Measurements from ENCODE around the gene AKAP6.

Gene AKAP6, protein sequence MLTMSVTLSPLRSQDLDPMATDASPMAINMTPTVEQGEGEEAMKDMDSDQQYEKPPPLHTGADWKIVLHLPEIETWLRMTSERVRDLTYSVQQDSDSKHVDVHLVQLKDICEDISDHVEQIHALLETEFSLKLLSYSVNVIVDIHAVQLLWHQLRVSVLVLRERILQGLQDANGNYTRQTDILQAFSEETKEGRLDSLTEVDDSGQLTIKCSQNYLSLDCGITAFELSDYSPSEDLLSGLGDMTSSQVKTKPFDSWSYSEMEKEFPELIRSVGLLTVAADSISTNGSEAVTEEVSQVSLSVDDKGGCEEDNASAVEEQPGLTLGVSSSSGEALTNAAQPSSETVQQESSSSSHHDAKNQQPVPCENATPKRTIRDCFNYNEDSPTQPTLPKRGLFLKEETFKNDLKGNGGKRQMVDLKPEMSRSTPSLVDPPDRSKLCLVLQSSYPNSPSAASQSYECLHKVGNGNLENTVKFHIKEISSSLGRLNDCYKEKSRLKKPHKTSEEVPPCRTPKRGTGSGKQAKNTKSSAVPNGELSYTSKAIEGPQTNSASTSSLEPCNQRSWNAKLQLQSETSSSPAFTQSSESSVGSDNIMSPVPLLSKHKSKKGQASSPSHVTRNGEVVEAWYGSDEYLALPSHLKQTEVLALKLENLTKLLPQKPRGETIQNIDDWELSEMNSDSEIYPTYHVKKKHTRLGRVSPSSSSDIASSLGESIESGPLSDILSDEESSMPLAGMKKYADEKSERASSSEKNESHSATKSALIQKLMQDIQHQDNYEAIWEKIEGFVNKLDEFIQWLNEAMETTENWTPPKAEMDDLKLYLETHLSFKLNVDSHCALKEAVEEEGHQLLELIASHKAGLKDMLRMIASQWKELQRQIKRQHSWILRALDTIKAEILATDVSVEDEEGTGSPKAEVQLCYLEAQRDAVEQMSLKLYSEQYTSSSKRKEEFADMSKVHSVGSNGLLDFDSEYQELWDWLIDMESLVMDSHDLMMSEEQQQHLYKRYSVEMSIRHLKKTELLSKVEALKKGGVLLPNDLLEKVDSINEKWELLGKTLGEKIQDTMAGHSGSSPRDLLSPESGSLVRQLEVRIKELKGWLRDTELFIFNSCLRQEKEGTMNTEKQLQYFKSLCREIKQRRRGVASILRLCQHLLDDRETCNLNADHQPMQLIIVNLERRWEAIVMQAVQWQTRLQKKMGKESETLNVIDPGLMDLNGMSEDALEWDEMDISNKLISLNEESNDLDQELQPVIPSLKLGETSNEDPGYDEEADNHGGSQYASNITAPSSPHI (N-terminal part only)

DNA sequence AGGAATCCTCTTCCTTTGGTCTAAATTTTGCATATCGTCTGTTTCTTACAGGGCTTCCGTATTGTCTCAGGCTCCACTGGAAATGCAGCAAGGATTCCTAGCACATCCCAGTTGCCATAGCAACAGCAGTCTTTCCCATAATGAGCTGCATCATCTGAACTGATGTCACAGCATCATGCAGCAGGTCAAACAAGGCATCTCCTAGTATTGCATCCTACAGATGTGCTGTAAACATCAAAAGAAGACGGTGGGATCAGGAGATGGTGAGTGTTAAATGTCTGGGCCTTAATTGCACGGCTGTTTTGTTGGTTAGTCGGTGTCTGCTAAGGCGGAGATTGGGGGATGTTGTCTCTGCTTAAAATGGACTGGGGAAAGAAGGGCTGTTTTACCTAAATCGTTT, at the start of gene AKAP6:
TSS of gene AKAP6 (plus strand) at position 153 of the 400 bp plus-strand sequence. CDS start 104,196 bp downstream, outside the sequence.
- DNase-seq (ENCODE audit: insufficient read length, low spot score) = no peak
- no peak for FAIRE-seq

DNA sequence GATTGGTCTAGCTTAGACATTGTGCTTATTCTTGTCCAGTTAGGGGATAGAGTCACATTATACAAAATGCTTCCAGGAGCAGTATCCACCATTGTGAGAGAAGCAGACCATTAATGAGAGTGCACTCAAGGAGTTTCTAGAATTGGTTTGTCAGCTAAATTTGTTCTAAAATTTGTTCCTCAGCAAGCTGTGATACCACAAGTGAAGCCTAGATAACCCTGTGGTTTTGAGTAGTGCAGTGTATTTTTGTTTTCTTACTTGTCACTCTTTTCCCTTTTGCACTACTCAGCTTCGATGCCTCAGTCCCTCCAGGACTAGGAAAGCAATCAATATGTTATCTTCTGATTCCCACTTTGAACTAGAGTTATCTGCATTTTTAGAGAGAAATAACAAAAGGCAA, 42.5 kb upstream of the AKAP6 start:
- FAIRE-seq (no peak), DNase-seq (ENCODE audit: insufficient read length, low spot score) (no peak)

DNA sequence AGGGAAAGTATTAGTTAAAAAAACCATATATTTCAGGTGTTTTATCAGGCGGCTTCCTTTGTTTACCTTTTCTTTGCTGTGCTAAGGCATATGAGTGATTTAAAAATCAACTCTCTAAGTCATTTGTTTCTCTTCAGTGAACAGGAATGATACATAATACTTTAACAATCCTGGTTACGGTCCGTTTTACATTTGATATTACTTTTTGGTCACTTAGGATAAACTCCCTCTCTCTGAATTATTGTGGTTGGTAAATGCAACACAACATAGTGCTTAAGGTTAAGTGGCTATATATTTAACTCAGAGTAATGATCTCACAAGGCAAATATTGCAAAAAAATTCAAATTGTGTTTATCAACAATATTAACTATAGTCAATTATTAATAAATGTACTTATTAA, 32.7 kb upstream of the AKAP6 start:
- no peak for DNase-seq (ENCODE audit: insufficient read length, low spot score)
- FAIRE-seq = no peak

DNA sequence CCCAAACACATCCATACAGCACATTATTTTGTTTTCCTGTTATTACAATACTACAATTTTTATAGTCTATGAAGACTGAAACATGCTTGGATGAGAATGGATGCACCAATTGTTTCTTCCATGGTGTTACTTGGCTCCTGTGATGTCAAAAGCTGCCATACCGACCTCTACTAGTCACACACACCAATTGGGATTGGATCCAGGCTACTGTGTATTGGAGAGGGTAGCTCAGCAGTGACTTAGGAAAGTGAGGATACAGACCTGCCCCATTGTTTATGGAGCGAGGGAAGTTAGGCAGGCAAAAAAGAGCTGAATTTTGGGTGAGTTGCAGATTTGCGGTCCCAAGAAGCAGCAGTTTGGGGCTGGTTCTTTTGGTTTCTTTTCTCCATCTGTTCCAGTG, 30.8 kb upstream of the AKAP6 start:
- FAIRE-seq (peak; percentile 31), DNase-seq (ENCODE audit: insufficient read length, low spot score) (no peak)

DNA sequence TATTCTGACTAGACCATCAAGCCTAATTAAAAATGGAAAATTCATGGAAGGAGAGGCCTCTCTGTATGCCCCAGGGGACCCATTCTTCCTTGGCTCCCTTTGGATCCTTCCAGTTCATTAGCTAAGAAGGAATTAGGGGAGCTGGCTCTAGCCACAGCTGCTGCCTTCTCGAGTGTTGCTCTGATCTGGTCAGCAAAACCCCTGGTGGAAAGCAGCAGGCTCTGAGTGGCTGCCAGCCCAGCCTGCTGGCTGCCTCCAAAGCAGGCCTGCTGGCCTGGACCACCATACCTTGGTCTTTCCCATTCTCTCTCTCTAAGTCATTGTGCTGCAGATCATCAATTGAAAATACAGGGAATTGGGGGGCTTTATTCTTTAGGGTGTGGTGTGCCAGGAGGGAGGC, 29.0 kb upstream of the AKAP6 start:
- FAIRE-seq = no peak

DNA sequence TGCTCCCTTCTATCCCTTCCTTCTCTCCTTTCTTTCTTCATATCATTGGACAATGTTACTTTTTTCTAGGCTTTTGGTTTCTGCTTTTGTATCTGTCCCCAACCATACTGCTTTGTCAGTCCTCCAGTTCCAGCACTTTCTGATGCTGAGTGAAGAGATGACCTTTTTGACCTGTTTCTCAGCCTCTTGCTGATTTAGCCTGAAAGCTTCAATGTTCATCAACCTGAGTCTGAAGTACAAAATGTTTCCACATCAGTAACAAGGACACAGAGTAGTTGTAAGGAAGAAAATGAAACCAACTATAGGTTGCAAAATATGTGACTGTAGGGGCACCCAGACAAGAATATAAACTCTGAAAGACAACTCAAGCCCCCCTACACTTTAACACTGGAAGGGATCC, 25.2 kb upstream of the AKAP6 start:
- DNase-seq (ENCODE audit: insufficient read length, low spot score) (no peak), FAIRE-seq (no peak)

More for the DNA sequence above, 29.0 kb upstream of the AKAP6 start:
- no peak for DNase-seq (ENCODE audit: insufficient read length, low spot score)

DNA sequence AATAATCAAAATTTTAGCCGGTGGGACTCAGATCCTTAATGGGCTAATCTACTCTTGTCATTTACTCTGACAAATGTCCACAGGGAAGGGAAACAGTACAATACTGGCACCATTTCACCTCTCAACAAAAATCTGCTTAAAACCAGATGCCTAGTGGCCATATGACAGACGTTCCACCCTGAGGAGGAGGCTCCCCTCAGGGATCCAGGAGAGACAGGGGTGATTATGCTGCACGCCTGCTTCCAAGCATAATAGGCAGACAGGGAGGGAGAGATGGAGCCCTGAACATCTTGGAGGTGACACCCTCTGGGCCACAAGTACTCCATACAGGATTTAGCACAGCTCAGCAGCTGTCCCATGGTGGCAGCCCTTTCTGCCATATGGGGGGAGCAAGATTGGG, 24.8 kb upstream of the AKAP6 start:
- no peak for DNase-seq (ENCODE audit: insufficient read length, low spot score)
- peak; percentile 16 for FAIRE-seq

DNA sequence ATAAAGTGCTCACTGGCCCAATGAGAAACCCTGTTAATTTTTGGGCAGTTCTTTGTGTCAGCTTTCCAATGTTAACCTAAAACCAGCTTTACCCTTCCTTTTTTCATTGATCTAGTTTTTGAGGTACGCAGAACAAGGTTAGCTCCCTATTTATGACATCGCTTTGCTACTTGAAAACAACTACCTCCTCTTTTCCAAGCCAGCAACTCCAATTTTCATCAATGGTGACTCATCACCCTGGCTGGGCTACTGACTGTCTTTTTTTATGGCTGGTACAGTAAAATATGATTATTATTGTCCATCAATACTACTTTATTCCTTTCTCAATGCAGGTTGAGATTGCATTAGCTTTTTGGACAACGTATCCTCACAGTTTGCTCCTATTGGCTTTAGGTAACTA, 22.5 kb upstream of the AKAP6 start:
- DNase-seq (ENCODE audit: insufficient read length, low spot score) = no peak
- FAIRE-seq = no peak

DNA sequence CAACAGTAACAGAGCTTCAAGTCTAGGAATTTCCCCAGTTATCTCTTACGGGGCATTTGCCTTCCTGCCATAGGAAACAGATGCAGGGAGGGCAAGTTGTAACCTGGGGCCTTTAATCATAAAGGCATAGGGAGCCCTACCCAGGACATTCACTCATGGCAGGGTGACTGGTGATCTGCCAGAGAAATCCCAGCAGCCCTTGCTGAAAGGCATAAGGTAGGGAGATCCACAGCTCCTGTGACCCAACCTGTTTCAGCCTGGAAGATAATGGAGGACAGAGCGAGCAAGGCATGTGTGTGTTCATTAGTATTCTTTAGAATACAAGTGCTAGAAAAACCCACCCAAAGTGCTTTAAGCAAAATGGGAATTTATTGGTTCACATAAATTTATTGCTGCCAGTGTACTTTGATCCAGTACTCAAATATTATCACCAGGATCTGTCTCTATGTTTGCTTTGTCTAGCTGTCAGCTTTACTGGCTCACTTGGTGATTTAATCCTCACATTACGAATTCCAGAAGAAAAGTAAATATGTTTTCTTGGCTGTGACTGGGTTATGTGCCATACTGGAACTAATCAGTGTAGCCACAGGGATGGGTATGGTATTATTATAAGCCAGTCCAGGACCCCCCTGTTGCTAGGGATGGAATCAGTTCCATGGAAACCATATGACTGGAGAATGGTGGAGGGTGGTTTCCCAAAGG, 21.1 kb upstream of the AKAP6 start:
- DNase-seq (ENCODE audit: insufficient read length, low spot score) = no peak
- FAIRE-seq = no peak

DNA sequence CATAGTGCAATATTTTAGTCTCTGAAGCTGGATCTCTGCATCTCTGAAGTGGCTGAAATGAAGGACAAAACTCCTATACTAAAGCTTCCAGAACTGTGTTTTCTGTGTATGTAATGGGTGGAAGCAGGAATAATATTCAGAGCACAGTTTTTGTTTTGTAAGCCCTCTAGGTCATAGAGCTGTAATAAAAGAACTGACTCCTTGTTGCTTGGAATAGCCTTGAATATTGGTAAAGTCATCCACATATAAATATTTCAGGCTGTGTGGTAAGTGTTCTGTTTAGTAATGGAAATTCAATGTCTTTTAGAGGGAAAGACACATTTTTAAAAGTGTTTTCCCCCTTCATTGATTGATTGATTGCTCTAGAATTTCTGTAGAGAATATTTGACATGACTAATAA, 18.2 kb upstream of the AKAP6 start:
- no peak for FAIRE-seq
- DNase-seq (ENCODE audit: insufficient read length, low spot score) = no peak

DNA sequence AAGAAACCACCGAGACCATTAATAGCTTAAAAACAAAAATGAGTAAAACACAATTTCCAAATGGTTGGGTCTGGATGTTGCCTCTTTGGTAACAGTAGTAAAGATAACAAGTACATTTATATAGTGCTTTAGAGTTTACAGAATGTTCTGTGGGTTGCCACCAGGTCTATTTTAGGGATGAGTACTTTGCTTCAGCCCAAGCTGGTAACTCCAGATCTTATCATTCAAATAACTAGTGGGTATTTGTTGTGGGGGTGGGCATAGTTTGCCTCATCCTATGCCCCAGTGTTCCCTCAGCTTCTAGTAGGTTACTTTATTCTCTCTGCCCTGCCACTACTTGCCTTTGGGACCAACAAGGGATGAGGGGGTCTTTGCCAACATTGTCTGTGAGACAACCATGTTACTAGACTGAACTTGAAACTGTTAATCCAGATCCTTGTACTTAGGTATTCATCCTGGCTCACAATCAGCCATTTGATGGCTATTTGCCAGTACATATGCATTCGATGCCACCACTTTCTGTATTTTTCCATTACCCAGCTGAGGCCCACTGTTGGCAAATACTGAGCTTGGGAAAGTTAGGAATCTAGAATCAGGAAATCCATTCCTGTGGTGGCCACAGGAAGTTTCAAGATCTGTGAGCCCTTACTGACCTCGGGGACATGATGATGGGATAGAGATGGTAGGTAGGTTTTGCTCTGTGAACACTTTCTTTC, 17.6 kb upstream of the AKAP6 start:
- FAIRE-seq (no peak), DNase-seq (ENCODE audit: insufficient read length, low spot score) (no peak)

DNA sequence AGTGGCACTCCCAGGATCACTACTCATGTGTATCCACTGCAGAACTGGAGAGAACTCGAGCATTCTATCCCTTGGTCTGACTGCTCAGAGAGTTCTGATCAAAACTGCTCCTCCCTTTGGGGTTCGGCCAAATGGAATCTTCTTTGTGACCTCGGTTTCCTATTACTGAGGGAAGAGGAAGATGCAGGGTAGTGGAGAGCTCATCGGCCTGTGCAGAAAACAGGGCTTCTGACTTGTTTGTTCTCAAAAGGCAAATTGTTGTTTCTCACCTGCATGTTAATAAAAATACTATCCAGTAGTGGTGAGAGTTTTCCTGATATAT, 17.1 kb upstream of the AKAP6 start:
- FAIRE-seq (no peak), DNase-seq (ENCODE audit: insufficient read length, low spot score) (no peak)

DNA sequence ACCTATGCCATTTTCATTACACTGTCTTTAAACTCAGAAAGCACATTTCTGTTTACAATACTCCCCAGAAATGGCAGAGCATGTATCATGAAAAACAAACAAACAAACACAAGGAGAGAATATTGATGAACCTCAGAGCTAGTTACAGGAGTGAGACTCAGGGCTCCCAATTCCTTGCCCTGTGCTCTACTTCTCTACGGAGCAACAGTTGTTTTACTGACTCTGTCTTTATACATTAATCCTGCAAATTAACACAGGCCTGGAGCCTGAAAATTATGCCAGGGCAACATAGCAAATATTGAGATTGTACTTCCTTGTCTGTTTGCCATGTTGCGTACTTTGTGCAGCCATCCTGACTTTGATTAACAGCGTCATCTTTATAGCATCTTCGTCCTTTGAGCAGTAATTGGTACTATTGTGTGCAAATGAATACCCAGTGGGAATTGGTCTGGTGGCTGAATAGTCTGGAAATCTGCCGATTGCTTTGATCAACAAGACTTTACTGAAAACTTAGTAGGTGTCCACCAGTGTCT, 15.2 kb upstream of the AKAP6 start:
- DNase-seq (ENCODE audit: insufficient read length, low spot score) (no peak), FAIRE-seq (peak; percentile 36)

DNA sequence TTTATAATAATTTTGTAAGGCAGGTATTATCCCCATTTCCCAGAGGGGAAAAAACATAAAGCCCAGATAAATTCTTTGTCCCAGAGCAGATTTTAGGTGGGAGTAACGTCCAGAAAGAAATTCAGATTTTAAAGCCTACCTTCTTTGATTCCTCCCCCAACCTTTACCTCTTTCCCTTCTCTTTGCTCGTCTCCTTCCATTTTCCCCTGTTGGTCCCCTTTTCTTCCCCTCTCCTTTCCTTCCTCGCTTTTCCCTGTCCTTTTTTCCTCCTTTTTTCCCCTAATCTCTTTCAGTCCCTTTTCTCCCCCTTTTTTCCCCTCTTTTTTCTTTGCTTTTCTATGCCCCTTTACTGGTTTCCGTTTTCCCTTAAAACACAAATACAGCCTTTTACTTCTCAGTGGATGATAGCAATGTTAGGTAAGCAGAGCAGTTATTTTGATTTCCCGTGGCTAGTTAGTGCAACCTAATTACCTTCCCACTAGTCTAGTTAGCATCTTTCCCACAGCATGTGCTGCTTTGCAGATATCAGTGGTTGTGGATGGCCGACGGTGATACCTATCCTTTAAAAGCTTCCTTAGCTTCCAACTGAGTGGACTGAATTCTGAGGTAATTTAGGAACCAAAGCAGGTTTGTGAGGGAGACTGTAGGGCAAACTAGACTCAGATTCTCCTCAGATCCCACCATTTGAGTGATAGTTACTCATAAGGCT, 10.9 kb upstream of the AKAP6 start:
- FAIRE-seq (no peak), DNase-seq (ENCODE audit: insufficient read length, low spot score) (no peak)

DNA sequence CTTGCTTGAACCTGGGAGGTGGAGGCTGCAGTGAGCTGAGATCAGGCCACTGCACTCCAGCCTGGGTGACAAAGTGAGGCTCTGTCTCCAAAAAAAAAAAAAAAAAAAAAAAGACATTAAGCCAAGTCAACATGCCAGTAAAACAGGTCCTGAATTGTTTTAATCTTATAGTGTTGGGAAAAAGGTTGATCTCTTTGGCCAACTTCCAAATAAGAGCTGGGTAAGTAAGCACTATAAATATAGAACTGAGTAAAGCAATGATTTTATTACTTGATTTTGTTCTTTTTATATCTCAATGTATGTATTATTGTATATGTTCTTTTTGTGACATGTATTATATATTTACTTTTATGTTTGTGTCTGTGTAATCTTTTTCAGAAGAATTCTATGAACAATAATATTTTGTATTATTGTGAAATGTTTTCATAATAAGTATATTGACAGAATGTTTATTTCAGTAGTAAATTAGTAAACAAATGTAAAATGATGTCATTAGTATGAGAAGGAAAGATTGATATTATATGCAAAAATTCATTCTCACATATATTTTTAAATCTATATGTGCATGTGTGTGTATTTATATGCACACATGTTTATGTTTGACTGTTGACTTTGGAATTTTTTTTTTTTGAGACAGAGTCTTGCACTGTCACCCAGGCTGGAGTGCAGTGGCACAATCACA, 9.6 kb upstream of the AKAP6 start:
- DNase-seq (ENCODE audit: insufficient read length, low spot score) (no peak), FAIRE-seq (no peak)

DNA sequence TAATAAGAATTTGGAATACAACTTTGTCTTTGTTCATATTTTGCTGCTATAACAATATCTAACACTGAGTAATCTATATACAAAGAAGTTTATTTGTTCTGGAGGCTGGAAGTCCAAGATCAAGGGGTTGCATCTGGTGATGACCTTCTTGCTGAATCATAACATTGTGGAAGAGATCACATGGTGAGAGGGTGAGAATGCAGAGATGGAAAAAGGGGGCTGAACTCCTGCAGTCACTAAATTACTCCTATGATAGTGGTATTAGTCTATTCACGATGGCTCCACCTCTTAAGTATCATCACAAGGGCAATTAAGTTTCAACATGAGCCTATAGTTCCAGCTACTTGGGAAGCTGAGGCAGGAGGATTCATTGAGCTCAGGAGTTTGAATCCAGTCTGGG, 4.5 kb upstream of the AKAP6 start:
- FAIRE-seq = no peak
- DNase-seq (ENCODE audit: insufficient read length, low spot score) = no peak

DNA sequence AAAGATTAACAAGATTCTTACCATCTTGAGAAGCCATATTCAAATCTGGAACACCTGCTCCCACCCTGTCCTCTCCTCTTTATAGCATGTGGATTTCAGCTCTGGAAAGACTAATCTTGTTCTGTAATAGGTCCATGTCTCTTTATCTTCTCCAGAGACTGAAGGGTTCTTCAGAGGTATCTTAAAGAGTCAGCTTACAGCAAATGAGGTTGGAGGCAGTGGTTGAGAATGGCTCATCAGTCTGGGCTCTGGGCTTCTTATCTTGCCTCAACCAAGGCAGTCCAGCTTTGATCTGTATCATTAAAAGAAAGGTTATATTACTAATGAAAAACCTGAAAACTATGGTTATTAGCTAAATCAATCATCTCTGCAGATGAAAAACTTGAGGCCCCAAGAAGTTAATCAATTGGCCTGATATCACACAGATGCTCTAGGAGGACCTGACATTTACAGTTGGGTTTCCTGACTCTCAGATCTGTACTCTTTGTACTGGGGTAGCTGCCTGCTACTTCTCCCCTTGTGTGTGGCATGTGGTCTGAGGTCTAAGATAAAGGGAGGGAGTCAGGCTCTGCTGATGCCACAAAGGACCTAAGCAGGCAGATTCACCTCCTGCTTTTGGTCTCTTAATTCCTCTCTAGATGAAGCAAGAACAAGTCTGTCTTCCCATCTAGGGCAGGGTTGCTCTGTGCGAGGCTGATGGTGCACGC, 1.7 kb upstream of the AKAP6 start:
- no peak for FAIRE-seq
- no peak for DNase-seq (ENCODE audit: insufficient read length, low spot score)

All from HTR-8/SVneo (cell line).